B cell (primary cell): ENCODE measurements around the gene ABHD1. TPM values are rescaled to one million over a fixed set of nuclear protein-coding genes. Genes with fewer than 3 reads are reported as not detected.
A peak's percentile ranks its signal among the peaks of the same experiment; 100 is the strongest.

Experiments
- ATAC-seq: fragments of 200-7000 bp; cut with Tn5 transposase; one replicate; pipeline ENCODE4 v1.10.0; 2021; ENCODE audit warnings: low read depth, mild to moderate bottlenecking, moderate number of reproducible peaks, moderate library complexity
- CTCF ChIA-PET: fragments of 350-600 bp; sonication (Branson Sonifier 250); formaldehyde crosslinking; loops from one replicate; lab custom pipeline; 2021; ENCODE audit warnings: antibody characterized with exemption, inconsistent platforms; lab: Charles Lee
- POLR2A ChIA-PET: fragments of 350-600 bp; sonication (Branson Sonifier 250); formaldehyde crosslinking; loops from one replicate; lab custom pipeline; 2021; ENCODE audit warnings: antibody characterized with exemption; lab: Charles Lee
- DNase-seq: peaks from one replicate; pipeline ENCODE4 v3.0.0; 2013
- H2AFZ ChIP-seq: 2 replicates; pipeline ENCODE4 v1.6.1; 2012; ENCODE audit warnings: mild to moderate bottlenecking, low read depth, low read length; ENCODE audit not compliant: insufficient read depth, poor library complexity, severe bottlenecking
- H3K27ac ChIP-seq, 2 donors: 1 replicate in 1 of 2; 2 replicates in 1 of 2; pipeline ENCODE4 v1.5.1; 2012 to 2013; ENCODE audit warnings: low read length in 2 of 2, mild to moderate bottlenecking in 2 of 2, moderate library complexity in 1 of 2
- H3K27me3 ChIP-seq, 4 experiments: fragments of 200-600 bp in 1 of 4; sonication (generic) in 1 of 4; replicated peaks in 1 of 4; 1 replicate in 2 of 4; 2 replicates in 2 of 4; pipeline versions ENCODE4 v1.6.1 to v1.7.0; 2013 to 2016; ENCODE audit warnings: low read length in 3 of 4, mild to moderate bottlenecking in 2 of 4, mixed read lengths in 1 of 4, moderate library complexity in 1 of 4; ENCODE audit not compliant: insufficient read depth in 4 of 4, control insufficient read depth in 3 of 4; ENCODE audit errors: control extremely low read depth in 1 of 4
- H3K36me3 ChIP-seq, 2 experiments: replicated peaks in 1 of 2; 1 replicate in 1 of 2; 2 replicates in 1 of 2; pipeline versions ENCODE4 v1.6.1 to v1.7.1; 2013; ENCODE audit warnings: low read length in 1 of 2; ENCODE audit not compliant: insufficient read depth in 2 of 2, control insufficient read depth in 1 of 2; ENCODE audit errors: control extremely low read depth in 1 of 2, extremely low read depth in 1 of 2
- H3K4me1 ChIP-seq, 2 donors: fragments of 200-600 bp in 1 of 2; sonication (generic) in 1 of 2; 1 replicate in 1 of 2; 2 replicates in 1 of 2; pipeline versions ENCODE4 v1.5.1 to v1.6.1; 2013 to 2017; ENCODE audit warnings: low read length in 2 of 2; ENCODE audit not compliant: control insufficient read depth in 2 of 2, insufficient read depth in 2 of 2
- H3K4me2 ChIP-seq: replicated peaks from 2 replicates; pipeline ENCODE3; 2012; ENCODE audit warnings: mild to moderate bottlenecking, low read depth, low read length; ENCODE audit not compliant: poor library complexity, severe bottlenecking
- H3K4me3 ChIP-seq, 5 experiments: fragments of 200-600 bp in 1 of 5; sonication (generic) in 1 of 5; 1 replicate in 3 of 5; 2 replicates in 2 of 5; pipeline versions ENCODE4 v1.5.1 to v1.7.0; 2011 to 2016; ENCODE audit warnings: low read length in 4 of 5, mild to moderate bottlenecking in 4 of 5, low read depth in 2 of 5, control low read depth in 1 of 5, moderate library complexity in 1 of 5; ENCODE audit not compliant: insufficient read depth in 1 of 5; ENCODE audit errors: control extremely low read depth in 1 of 5, extremely low read depth in 1 of 5
- H3K79me2 ChIP-seq: fragments of 200-600 bp; sonication (generic); one replicate; pipeline ENCODE4 v1.6.0; 2016; ENCODE audit warnings: low read length; ENCODE audit not compliant: control insufficient read depth, insufficient read depth
- H3K9ac ChIP-seq: fragments of 200-600 bp; sonication (generic); 2 replicates; pipeline ENCODE4 v1.6.1; 2017; ENCODE audit warnings: mild to moderate bottlenecking, low read length, moderate library complexity
- H3K9me3 ChIP-seq, 3 donors: one replicate each; pipeline versions ENCODE4 v1.6.1 to v1.7.1; 2013; ENCODE audit warnings: low read length in 2 of 3; ENCODE audit not compliant: control insufficient read depth in 2 of 3, insufficient read depth in 1 of 3; ENCODE audit errors: control extremely low read depth in 1 of 3
- H4K20me1 ChIP-seq: 2 replicates; pipeline ENCODE4 v1.6.0; 2012; ENCODE audit warnings: mild to moderate bottlenecking, low read length; ENCODE audit not compliant: insufficient read depth, control insufficient read depth, poor library complexity, severe bottlenecking
- H3K27ac Mint-ChIP-seq: one replicate; pipeline ENCODE4 v1.8.0; 2021; ENCODE audit warnings: mixed read lengths
- H3K27me3 Mint-ChIP-seq: one replicate; pipeline ENCODE4 v1.8.0; 2021; ENCODE audit warnings: mixed read lengths
- H3K4me1 Mint-ChIP-seq: one replicate; pipeline ENCODE4 v1.8.0; 2021; ENCODE audit warnings: mixed read lengths
- H3K4me3 Mint-ChIP-seq: one replicate; pipeline ENCODE4 v1.8.0; 2021; ENCODE audit warnings: mixed read lengths
- H3K9me3 Mint-ChIP-seq: one replicate; pipeline ENCODE4 v1.8.0; 2022; ENCODE audit warnings: mixed read lengths; ENCODE audit not compliant: insufficient read depth
- CTCF ChIP-seq: fragments of 200-600 bp; IDR thresholded peaks from one replicate; pipeline ENCODE4 v1.8.0; 2022; ENCODE audit warnings: antibody characterized with exemption, mild to moderate bottlenecking
- EZH2 ChIP-seq: IDR thresholded peaks from 2 replicates; pipeline ENCODE4 v1.6.1; 2012; ENCODE audit warnings: borderline replicate concordance, low read depth, mild to moderate bottlenecking, moderate library complexity, low read length; ENCODE audit not compliant: insufficient read depth, poor library complexity, severe bottlenecking
- WGBS: methylation state at CpG from one replicate; pipeline ENCODE4 v1.1.5; 2013; ENCODE audit warnings: missing lambda C conversion rate; ENCODE audit not compliant: insufficient coverage; 5-methylcytosine and 5-hydroxymethylcytosine counted together
- intact Hi-C: fragments of 100-400 bp; cut with micrococcal nuclease; formaldehyde crosslinking; loops from one replicate; pipeline ENCODE4 v1.10.0; 2022
- polyA plus RNA-seq: library from polyadenylated mRNA; depleted of rRNA; stranded (reverse); fragments of >200 nt; gene quantifications from 2 replicates; pipeline ENCODE4 v1.2.3, GENCODE V29; 2012
- total RNA-seq, 2 donors: library from RNA; stranded (reverse); fragments of 120-200 nt in 1 of 2; gene quantifications; 1 replicate in 1 of 2; 2 replicates in 1 of 2; pipeline versions ENCODE4 v1.2.3 to v1.2.4, GENCODE V29; 2013 to 2022

Gene ABHD1
- total and polyA plus RNA-seq, 2 donors (not counting 1 experiment from before 2014, with no cell fraction given) = 1.5 to 2.7 TPM

GRCh38 chr2:27155069-27155520 is 31.5 kb downstream of the ABHD1 start:
- 90% methylated on average over 9 of the region's 9 CpGs for WGBS
- H3K4me1 ChIP-seq = no peaks in the 10 kb centered on the region
- no peaks in the 10 kb centered on the region for H3K9me3 ChIP-seq
- CTCF ChIA-PET = no interaction called here
- H3K4me2 ChIP-seq = no peak overlapping the region
- no peak overlapping the region for H3K4me3 Mint-ChIP-seq
- ATAC-seq (no peak), DNase-seq (no peak)
- H3K27me3 ChIP-seq = peaks cover 0 to 7% (median 0%) of the 10 kb centered on the region in 4 experiments
- intact Hi-C loops = no loop called here
- no peak overlapping the region for H3K9ac ChIP-seq
- POLR2A ChIA-PET = no interaction called here
- H3K27me3 Mint-ChIP-seq = peaks cover 10% of the 10 kb centered on the region
- no peak overlapping the region for H3K27ac ChIP-seq
- H4K20me1 ChIP-seq = no peaks in the 10 kb centered on the region
- no peak overlapping the region for H2AFZ ChIP-seq
- no peaks in the 10 kb centered on the region for H3K4me1 Mint-ChIP-seq
- H3K36me3 ChIP-seq = no peaks in the 10 kb centered on the region
- no peak overlapping the region for H3K27ac Mint-ChIP-seq
- no peaks in the 10 kb centered on the region for H3K9me3 Mint-ChIP-seq
- H3K4me3 ChIP-seq = no peak overlapping the region
- TF ChIP-seq EZH2 (no peak), CTCF (no peak)
- H3K79me2 ChIP-seq = no peaks in the 10 kb centered on the region

GRCh38 chr2:27158468-27158867 is 34.9 kb downstream of the ABHD1 start:
- H3K4me3 Mint-ChIP-seq = no peak overlapping the region
- H2AFZ ChIP-seq = no peak overlapping the region
- peaks cover 1 to 3% of the 10 kb centered on the region in 2 donors for H3K4me1 ChIP-seq
- no peak overlapping the region for H3K27ac ChIP-seq
- no peaks in the 10 kb centered on the region for H3K9me3 Mint-ChIP-seq
- H3K36me3 ChIP-seq = no peaks in the 10 kb centered on the region
- ChIA-PET POLR2A (no interaction called here), CTCF (interaction anchor here (0.7 to 1.2 kb wide), 2 partner anchors 12 to 163 kb away, joined by 3 to 5 read pairs; no protein-coding TSS in a partner anchor)
- H3K27me3 ChIP-seq = peaks cover 0 to 4% (median 0%) of the 10 kb centered on the region in 4 experiments
- 91% methylated on average over 5 of the region's 6 CpGs for WGBS
- ATAC-seq = no peak
- no peak overlapping the region for H3K4me2 ChIP-seq
- H3K9me3 ChIP-seq = no peaks in the 10 kb centered on the region
- peaks cover 3% of the 10 kb centered on the region for H3K4me1 Mint-ChIP-seq
- TF ChIP-seq EZH2 = no peak
- no peak for TF ChIP-seq CTCF
- H3K27me3 Mint-ChIP-seq = peaks cover 3% of the 10 kb centered on the region
- no peak overlapping the region for H3K9ac ChIP-seq
- no peak for DNase-seq
- H3K27ac Mint-ChIP-seq = peak overlapping the region; percentile 3
- H3K4me3 ChIP-seq = no peak overlapping the region
- H4K20me1 ChIP-seq = no peaks in the 10 kb centered on the region
- intact Hi-C loops = no loop called here
- no peaks in the 10 kb centered on the region for H3K79me2 ChIP-seq
